ENCODE data around the gene UTP14C.

UTP14C gene

DNA sequence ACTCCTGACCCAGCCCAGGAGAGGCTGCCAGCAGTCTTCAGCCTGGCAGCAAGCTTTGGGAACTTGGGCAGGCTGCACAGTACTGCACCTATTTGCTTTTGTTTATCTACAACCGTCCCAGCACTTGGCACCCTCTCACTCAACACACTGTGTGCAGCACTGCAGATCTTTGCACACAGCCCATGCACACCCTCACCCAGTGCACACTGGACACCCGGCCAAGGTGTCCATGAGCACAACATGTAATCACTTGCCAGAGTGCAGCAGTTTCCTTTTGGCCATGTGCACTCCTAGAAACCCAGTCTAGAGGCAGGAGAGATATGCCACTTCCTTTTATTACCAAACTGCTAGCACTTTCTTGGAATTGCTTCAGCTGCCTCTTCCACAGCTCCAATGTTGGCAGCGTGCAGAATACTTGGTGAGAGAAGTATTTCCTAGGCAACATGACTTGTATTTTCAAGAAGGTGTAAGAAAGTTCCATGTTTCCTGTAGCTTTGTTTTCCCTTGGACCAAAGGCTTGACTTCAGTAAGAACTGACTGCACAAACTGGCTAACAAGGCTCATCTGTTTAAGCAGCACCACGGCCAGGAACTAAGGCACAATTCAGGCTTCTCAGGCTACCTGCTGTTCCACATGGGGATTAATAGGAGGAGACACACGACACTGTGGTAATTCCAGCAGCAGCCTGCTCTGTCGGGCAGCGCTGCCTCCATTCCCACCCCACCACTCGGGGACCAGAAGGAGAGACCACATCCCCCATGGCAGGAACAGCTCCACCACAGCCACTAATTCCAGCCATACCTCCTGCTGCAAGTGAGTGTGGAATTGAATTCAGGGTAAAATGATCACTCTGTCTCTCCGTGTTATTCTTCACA, 28.6 kb upstream of the UTP14C start:
- H3K4me1 ChIP-seq (ENCODE audit: control insufficient read depth in 1 of 2, insufficient read depth in 2 of 2, low read length in 2 of 2), result peaks cover 15 to 26% of the 10 kb centered on the region in 2 donors
- no peak overlapping the region for H3K27ac ChIP-seq (ENCODE audit: low read length)
- H3K27me3 ChIP-seq (ENCODE audit: low read depth, low read length), result no peaks in the 10 kb centered on the region
- H3K36me3 ChIP-seq (ENCODE audit: control insufficient read depth in 1 of 2, insufficient read depth in 2 of 2, low read length in 2 of 2), result no peaks in the 10 kb centered on the region
- H3K4me3 ChIP-seq (ENCODE audit: low read depth in 1 of 2, low read length in 2 of 2), result peak overlapping the region; percentile 8 to 41
- H3K9me3 ChIP-seq (ENCODE audit: control insufficient read depth in 1 of 2, low read length in 2 of 2), result no peaks in the 10 kb centered on the region

DNA sequence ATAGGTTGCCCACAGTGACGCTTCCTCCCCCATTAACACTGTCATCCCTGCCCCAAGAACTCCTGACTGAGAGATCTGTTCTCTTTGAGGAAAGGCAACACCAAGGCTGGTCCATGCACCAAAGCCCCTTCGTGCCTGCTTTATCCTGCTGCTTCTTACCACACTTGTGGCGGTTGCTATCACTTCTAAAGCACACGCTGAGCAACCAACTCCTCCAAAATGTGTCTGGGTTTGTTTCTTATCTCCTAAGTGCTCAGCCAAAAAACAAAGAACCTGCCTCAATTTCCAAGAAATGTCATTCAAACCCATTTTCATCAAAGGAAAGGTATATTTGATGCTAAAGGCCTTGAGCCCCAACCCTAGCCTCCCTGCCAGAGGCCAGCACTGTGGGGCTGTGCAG, 27.9 kb upstream of the UTP14C start:
- Histone ChIP-seq H3K9me3 (ENCODE audit: control insufficient read depth in 1 of 2, low read length in 2 of 2) (no peaks in the 10 kb centered on the region), H3K27ac (ENCODE audit: low read length) (no peak overlapping the region), H3K4me1 (ENCODE audit: control insufficient read depth in 1 of 2, insufficient read depth in 2 of 2, low read length in 2 of 2) (peaks cover 15 to 26% of the 10 kb centered on the region in 2 donors), H3K36me3 (ENCODE audit: control insufficient read depth in 1 of 2, insufficient read depth in 2 of 2, low read length in 2 of 2) (no peaks in the 10 kb centered on the region), H3K4me3 (ENCODE audit: low read depth in 1 of 2, low read length in 2 of 2) (no peak overlapping the region), H3K27me3 (ENCODE audit: low read depth, low read length) (no peaks in the 10 kb centered on the region)

DNA sequence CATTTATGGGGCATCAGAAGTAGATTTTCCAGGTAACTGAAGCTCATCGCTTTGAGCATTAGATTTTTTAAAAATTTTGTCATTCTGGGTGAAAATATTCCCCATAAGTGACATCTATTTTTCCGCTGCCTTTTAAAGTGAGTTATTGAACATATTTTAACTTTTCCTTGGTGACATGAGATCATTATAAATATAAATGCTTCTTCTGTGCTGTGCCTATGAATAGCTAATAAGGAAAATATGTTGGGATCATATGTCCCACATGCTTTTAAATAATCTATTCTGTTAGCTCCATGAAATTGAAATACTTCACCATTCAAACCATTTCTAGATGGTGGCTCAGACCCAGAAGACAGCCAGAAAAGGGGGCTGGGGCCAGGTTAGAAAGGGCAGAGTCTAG, 27.3 kb upstream of the UTP14C start:
- Histone ChIP-seq H3K9me3 (ENCODE audit: control insufficient read depth in 1 of 2, low read length in 2 of 2) (no peaks in the 10 kb centered on the region), H3K27me3 (ENCODE audit: low read depth, low read length) (no peaks in the 10 kb centered on the region), H3K36me3 (ENCODE audit: control insufficient read depth in 1 of 2, insufficient read depth in 2 of 2, low read length in 2 of 2) (no peaks in the 10 kb centered on the region), H3K4me1 (ENCODE audit: control insufficient read depth in 1 of 2, insufficient read depth in 2 of 2, low read length in 2 of 2) (peaks cover 15 to 26% of the 10 kb centered on the region in 2 donors), H3K4me3 (ENCODE audit: low read depth in 1 of 2, low read length in 2 of 2) (no peak overlapping the region), H3K27ac (ENCODE audit: low read length) (no peak overlapping the region)

DNA sequence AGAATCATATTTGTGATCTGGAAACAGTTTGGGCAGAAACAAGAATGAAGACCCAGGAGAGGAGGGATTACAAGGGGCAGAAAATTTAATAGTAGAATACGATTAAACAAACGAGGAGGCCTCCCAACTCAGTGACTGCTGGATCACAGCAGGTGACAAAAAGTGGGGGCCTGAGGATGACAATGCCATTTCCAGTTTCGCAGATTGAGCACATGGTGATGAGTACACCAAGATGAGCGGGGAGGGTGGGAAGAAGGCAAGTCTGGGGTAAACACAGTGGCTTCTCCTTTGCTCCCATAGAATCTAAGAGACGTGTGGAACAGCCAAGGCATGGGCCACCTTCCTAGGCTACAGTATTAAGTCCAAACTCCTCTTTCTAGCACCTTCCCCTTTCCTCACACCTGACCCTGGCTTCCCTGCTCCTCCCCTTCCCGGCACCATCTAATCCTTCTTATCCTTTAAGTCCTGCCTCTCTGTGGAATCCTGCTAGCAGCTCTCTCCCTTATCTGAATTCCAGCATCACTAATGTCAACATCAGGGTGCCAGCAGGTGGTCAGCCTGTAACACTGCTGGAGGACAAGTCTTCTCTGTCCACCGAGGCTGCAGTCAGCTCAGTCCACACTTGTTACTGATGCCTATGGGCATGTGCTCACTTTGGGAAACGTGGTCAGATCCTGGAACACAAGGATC, 26.7 kb upstream of the UTP14C start:
- H3K9me3 ChIP-seq (ENCODE audit: control insufficient read depth in 1 of 2, low read length in 2 of 2), result no peaks in the 10 kb centered on the region
- peaks cover 15 to 26% of the 10 kb centered on the region in 2 donors for H3K4me1 ChIP-seq (ENCODE audit: control insufficient read depth in 1 of 2, insufficient read depth in 2 of 2, low read length in 2 of 2)
- no peak overlapping the region for H3K27ac ChIP-seq (ENCODE audit: low read length)
- H3K4me3 ChIP-seq (ENCODE audit: low read depth in 1 of 2, low read length in 2 of 2), result no peak overlapping the region
- no peaks in the 10 kb centered on the region for H3K27me3 ChIP-seq (ENCODE audit: low read depth, low read length)
- no peaks in the 10 kb centered on the region for H3K36me3 ChIP-seq (ENCODE audit: control insufficient read depth in 1 of 2, insufficient read depth in 2 of 2, low read length in 2 of 2)

DNA sequence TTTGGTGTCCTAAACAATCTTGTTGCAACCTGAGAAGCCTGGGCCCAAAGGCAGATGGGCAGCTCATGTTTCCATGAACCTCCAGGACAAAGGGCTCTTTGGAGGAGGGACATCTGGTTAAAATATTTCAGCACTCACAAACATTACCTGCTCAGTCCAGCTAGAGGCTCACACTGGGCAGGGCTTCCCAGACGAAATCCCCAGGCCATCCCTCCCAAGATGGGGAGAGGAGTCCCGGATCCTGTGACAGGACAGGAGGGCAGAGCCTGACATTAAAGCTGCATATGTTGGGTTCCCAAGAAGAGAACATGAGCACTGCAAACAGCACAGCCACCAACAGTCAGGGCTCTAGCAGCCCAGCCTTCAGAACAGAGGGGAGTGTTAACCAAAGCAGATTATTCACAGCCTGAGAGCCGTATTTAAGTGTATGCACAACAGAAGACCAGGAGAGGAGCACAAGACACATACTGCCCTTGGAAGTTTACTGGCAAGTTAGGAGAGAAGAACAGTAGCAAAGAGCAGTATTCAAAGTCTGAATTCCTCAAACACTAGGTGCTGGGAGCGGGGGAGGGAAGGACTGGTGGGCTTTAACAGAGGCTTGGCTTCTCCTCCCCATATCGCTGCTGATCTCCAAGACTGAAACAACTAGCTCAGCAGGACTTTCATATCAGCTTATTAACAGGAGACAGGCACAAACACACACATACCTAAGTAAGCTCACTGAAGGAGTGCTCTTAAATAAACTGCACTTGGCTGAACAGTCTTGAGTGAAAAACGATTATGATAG, 25.6 kb upstream of the UTP14C start:
- Histone ChIP-seq H3K27ac (ENCODE audit: low read length) (no peak overlapping the region), H3K4me1 (ENCODE audit: control insufficient read depth in 1 of 2, insufficient read depth in 2 of 2, low read length in 2 of 2) (peaks cover 15 to 26% of the 10 kb centered on the region in 2 donors), H3K9me3 (ENCODE audit: control insufficient read depth in 1 of 2, low read length in 2 of 2) (no peaks in the 10 kb centered on the region), H3K27me3 (ENCODE audit: low read depth, low read length) (no peaks in the 10 kb centered on the region), H3K4me3 (ENCODE audit: low read depth in 1 of 2, low read length in 2 of 2) (peak overlapping the region; percentile 15 to 21), H3K36me3 (ENCODE audit: control insufficient read depth in 1 of 2, insufficient read depth in 2 of 2, low read length in 2 of 2) (no peaks in the 10 kb centered on the region)

DNA sequence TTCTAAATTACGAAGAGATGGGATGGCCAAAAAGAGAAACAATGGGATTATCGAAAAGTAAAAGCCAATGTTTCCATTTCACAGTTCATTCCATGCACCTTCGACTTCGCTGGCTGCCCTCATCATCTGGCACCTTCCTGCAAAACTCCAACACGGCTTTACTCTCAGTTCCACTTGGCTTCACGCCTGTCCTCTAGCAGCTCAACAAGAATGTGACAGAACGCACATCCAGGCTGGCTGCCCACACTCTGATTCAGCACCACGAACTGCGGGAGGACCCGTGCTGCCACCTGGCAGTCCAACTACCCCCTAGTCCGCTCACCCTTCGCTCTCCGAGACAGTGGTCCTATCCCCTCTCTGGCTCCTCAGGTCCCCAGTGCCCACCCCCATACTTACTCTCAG, 25.0 kb upstream of the UTP14C start:
- H3K4me1 ChIP-seq (ENCODE audit: control insufficient read depth in 1 of 2, insufficient read depth in 2 of 2, low read length in 2 of 2), result peaks cover 15 to 27% of the 10 kb centered on the region in 2 donors
- no peak overlapping the region for H3K27ac ChIP-seq (ENCODE audit: low read length)
- peak overlapping the region; percentile 15 to 21 for H3K4me3 ChIP-seq (ENCODE audit: low read depth in 1 of 2, low read length in 2 of 2)
- no peaks in the 10 kb centered on the region for H3K36me3 ChIP-seq (ENCODE audit: control insufficient read depth in 1 of 2, insufficient read depth in 2 of 2, low read length in 2 of 2)
- no peaks in the 10 kb centered on the region for H3K27me3 ChIP-seq (ENCODE audit: low read depth, low read length)
- no peaks in the 10 kb centered on the region for H3K9me3 ChIP-seq (ENCODE audit: control insufficient read depth in 1 of 2, low read length in 2 of 2)

DNA sequence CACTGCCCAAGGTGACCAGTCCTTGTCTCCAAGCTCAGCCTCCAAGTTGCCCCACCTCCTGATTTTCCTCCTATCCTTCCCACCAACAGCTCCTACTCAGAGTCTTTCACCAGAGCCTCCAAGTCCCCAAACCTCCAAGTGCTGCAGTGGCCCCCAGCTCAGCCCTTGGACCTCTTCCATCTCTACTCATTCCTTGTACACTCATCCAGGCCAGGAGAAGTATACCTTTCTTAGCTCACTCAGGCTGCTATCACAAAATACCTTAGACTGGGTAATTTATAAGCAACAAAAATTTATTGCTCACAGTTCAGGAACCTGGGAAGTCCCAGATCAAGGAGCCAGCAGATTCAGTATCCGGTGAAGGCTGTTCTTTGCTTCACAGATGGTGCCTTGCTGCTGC, 24.6 kb upstream of the UTP14C start:
- no peak overlapping the region for H3K27ac ChIP-seq (ENCODE audit: low read length)
- no peaks in the 10 kb centered on the region for H3K9me3 ChIP-seq (ENCODE audit: control insufficient read depth in 1 of 2, low read length in 2 of 2)
- H3K27me3 ChIP-seq (ENCODE audit: low read depth, low read length), result no peaks in the 10 kb centered on the region
- H3K4me1 ChIP-seq (ENCODE audit: control insufficient read depth in 1 of 2, insufficient read depth in 2 of 2, low read length in 2 of 2), result peaks cover 15 to 31% of the 10 kb centered on the region in 2 donors
- H3K4me3 ChIP-seq (ENCODE audit: low read depth in 1 of 2, low read length in 2 of 2), result peak overlapping the region in 1 of 2 donors; percentile 21
- H3K36me3 ChIP-seq (ENCODE audit: control insufficient read depth in 1 of 2, insufficient read depth in 2 of 2, low read length in 2 of 2), result no peaks in the 10 kb centered on the region

DNA sequence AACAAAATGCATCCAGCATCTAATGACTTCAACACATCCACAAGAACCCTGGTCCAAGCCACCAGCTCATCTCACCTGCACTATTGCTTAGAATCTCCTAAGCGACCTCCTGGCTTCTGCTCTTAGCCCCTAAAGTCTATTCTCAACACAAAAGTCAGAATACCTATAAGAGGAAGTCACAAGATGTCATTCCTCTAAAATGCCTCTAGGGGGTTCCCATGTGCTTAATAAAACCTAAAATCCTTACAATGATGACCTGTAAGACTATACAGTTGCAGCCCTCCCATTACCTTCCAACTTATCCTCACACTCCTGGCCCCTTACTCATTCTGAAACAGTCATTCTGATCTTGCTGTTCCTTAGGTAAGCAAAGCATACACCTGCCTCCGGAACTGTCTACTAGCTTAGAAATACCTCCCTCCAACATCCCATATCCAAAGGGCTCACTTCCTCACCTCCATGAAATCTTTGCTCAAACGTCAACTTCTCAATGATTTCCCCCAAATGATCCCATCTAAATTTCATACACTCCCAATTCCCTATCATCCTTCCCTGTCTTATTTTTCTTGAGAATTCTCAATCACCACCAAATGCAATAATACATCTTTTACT, 23.3 kb upstream of the UTP14C start:
- H3K9me3 ChIP-seq (ENCODE audit: control insufficient read depth in 1 of 2, low read length in 2 of 2), result no peaks in the 10 kb centered on the region
- H3K27ac ChIP-seq (ENCODE audit: low read length), result no peak overlapping the region
- H3K4me1 ChIP-seq (ENCODE audit: control insufficient read depth in 1 of 2, insufficient read depth in 2 of 2, low read length in 2 of 2), result peaks cover 6 to 20% of the 10 kb centered on the region in 2 donors
- H3K27me3 ChIP-seq (ENCODE audit: low read depth, low read length), result no peaks in the 10 kb centered on the region
- no peaks in the 10 kb centered on the region for H3K36me3 ChIP-seq (ENCODE audit: control insufficient read depth in 1 of 2, insufficient read depth in 2 of 2, low read length in 2 of 2)
- H3K4me3 ChIP-seq (ENCODE audit: low read depth in 1 of 2, low read length in 2 of 2), result no peak overlapping the region

DNA sequence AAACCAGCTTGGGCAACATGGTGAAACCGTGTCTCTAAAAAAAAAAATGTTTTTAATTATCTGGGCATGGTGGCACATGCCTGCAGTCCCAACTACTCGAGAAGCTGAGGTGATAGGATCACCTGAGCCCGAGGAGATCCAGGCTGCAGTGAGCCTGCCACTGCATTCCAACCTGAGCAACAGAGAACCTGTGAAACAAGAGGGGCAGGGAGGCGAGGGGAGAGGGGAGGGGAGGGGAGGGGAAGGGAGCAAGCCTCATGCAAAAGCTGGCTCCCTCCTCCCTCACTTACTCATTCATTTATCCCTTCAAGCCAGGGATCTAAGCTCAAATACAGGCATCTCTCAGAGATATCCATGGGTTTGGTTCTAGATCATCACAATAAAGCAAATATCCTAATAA, 22.1 kb upstream of the UTP14C start:
- Histone ChIP-seq H3K9me3 (ENCODE audit: control insufficient read depth in 1 of 2, low read length in 2 of 2) (no peaks in the 10 kb centered on the region), H3K4me1 (ENCODE audit: control insufficient read depth in 1 of 2, insufficient read depth in 2 of 2, low read length in 2 of 2) (peaks cover 6 to 18% of the 10 kb centered on the region in 2 donors), H3K36me3 (ENCODE audit: control insufficient read depth in 1 of 2, insufficient read depth in 2 of 2, low read length in 2 of 2) (no peaks in the 10 kb centered on the region), H3K4me3 (ENCODE audit: low read depth in 1 of 2, low read length in 2 of 2) (no peak overlapping the region), H3K27ac (ENCODE audit: low read length) (no peak overlapping the region), H3K27me3 (ENCODE audit: low read depth, low read length) (no peaks in the 10 kb centered on the region)

DNA sequence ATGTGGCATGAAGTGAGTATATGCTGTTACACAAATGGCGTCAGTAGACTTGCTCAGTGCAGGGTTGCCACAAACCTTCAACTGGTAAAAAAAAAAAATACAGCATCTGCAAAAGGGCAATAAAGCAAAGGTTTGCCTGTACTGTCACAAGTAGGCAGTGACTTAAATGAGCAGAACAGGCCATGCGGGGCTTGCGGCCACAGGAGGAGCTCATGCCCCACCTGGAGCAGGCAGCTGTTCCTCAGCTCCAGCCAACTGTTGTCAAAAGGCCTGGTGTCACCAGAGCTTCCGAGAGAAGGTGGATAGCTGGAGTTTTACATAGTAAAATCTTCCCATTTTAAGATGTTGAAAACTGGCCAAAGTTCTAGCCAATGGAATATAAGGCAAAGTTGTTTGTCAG, 20.9 kb upstream of the UTP14C start:
- no peak overlapping the region for H3K4me3 ChIP-seq (ENCODE audit: low read depth in 1 of 2, low read length in 2 of 2)
- no peak overlapping the region for H3K27ac ChIP-seq (ENCODE audit: low read length)
- H3K9me3 ChIP-seq (ENCODE audit: control insufficient read depth in 1 of 2, low read length in 2 of 2), result no peaks in the 10 kb centered on the region
- H3K4me1 ChIP-seq (ENCODE audit: control insufficient read depth in 1 of 2, insufficient read depth in 2 of 2, low read length in 2 of 2), result peaks cover 6 to 17% of the 10 kb centered on the region in 2 donors
- H3K27me3 ChIP-seq (ENCODE audit: low read depth, low read length), result no peaks in the 10 kb centered on the region
- H3K36me3 ChIP-seq (ENCODE audit: control insufficient read depth in 1 of 2, insufficient read depth in 2 of 2, low read length in 2 of 2), result no peaks in the 10 kb centered on the region

Data from muscle layer of duodenum (tissue), 2 donors.